Suprapubic skin (tissue), 4 donors: ENCODE results near the gene PMM1.

Source experiments
- POLR2A ChIP-seq, 2 donors: fragments of 450-650 bp; IDR thresholded peaks; one replicate each; pipeline ENCODE4 v1.6.1; 2017; ENCODE audit warnings: antibody characterized with exemption in 2 of 2, mild to moderate bottlenecking in 2 of 2, moderate library complexity in 2 of 2
- POLR2AphosphoS5 ChIP-seq, 3 donors: sonication (generic); formaldehyde crosslinking; IDR thresholded peaks; one replicate each; pipeline ENCODE4 v1.6.1; 2017; ENCODE audit warnings: antibody characterized with exemption in 3 of 3
- TF ChIP-seq, protein P1 (sequence below), 2 donors: fragments of 200-600 bp in 1 of 2; fragments of 450-650 bp in 1 of 2; sonication (generic) in 1 of 2; IDR thresholded peaks; one replicate each; pipeline ENCODE4 v1.5.1; 2016 to 2019; ENCODE audit warnings: antibody characterized with exemption in 2 of 2, mild to moderate bottlenecking in 1 of 2, moderate library complexity in 1 of 2

DNA sequence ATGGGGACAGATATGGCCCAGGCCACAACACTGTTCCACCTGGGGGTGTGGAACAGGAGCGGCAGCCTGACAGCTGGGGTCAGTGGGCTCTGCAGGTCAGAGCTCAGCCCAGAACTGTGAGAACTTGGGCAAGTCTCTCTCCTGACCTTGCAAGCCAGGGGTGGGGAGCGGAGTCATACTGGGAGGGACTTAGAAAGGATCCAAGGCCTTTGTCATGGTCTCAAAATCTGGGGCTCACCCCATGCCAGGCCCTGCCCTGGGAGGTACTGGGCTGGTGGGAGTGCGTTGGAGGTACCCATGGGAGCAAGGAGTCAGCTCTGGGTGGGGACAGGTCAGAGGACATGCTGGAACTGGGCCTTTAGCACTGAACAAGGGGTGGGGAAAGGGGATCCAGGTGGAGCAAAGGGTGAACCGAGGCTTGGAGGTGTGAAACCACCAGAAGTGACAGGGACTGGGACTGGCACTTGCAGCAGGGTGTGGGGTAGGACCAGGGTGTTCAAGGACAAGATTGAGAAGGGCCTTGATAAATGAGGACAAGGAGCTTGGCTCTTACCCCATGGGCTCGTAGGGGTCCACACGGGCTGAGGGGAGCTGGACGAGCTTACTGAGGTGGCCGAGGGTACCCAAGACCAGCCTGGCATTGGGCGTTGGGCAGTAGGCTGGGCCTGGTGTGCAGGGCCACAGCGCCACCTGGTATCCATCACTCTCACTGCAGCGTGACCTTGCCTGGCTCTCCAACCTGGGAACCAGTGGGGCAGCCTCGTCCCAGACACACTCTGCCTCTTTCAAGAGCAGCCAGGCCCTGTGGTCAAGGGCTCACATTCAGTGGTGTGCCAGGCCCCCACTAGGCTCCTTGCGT is 7.4 kb upstream of the PMM1 start:
- TF ChIP-seq POLR2A (IDR thresholded peaks at IDR 0.05) = no peak
- TF ChIP-seq, protein P1, sequence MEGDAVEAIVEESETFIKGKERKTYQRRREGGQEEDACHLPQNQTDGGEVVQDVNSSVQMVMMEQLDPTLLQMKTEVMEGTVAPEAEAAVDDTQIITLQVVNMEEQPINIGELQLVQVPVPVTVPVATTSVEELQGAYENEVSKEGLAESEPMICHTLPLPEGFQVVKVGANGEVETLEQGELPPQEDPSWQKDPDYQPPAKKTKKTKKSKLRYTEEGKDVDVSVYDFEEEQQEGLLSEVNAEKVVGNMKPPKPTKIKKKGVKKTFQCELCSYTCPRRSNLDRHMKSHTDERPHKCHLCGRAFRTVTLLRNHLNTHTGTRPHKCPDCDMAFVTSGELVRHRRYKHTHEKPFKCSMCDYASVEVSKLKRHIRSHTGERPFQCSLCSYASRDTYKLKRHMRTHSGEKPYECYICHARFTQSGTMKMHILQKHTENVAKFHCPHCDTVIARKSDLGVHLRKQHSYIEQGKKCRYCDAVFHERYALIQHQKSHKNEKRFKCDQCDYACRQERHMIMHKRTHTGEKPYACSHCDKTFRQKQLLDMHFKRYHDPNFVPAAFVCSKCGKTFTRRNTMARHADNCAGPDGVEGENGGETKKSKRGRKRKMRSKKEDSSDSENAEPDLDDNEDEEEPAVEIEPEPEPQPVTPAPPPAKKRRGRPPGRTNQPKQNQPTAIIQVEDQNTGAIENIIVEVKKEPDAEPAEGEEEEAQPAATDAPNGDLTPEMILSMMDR (IDR thresholded peaks at IDR 0.05) = peak in 1 of 2 donors; percentile 75
- no peak for TF ChIP-seq POLR2AphosphoS5 (IDR thresholded peaks at IDR 0.05)
